HG03025 (cell line): Measurements from ENCODE around the gene PLCB4.

Source experiments
- ATAC-seq: cut with Tn5 transposase; IDR thresholded peaks from one replicate; pipeline ENCODE4 v1.9.1; 2021; ENCODE audit warnings: mild to moderate bottlenecking, moderate library complexity; ENCODE audit not compliant: unreplicated experiment, low FRiP score

PLCB4 gene

GRCh38 chr20:9344083-9344920 is 275.4 kb downstream of the PLCB4 start:
- no peak for ATAC-seq

- ATAC-seq: no peak
These were observed 279.4 kb downstream of the PLCB4 start for GRCh38 chr20:9348316-9348715.

GRCh38 chr20:9348747-9349146 is 279.9 kb downstream of the PLCB4 start:
- ATAC-seq: no peak

DNA sequence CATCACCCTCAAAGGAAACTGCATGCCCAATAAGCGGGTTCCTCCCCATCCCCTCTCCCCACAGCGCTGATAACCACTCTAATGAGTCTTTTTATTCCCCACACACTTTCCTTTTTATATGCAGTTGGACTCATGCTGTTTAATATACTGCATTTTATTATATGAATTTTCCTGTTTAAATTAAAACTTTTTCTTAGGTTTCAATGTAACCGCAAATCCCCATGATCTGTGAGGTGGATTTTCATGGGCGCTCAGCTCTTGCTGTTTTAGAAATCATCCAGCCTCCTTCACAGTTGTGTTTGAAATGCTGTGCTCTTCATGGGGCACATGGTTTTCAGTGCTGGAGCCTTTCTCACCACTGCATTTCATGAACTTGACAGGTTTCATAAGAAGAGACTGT is 280.4 kb downstream of the PLCB4 start:
- ATAC-seq: no peak

DNA sequence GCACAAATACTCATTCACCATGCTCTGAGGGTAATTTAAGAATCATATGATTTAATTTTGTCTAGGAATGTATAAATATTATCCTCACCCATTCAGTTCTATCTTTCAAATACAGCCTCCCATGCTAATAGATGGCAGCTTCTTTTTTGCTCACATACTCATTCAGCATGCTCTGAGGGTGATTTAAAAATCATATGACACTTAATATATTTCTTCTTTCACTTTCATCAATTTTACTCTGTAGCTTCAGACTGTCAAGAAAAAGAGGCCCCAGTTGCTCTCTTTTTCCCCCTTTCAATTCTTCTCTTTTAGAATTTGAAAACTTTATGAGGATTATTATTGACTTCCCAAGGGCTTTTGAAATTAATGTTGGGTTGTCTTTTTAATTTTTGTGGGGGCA is 283.9 kb downstream of the PLCB4 start:
- ATAC-seq: no peak

DNA sequence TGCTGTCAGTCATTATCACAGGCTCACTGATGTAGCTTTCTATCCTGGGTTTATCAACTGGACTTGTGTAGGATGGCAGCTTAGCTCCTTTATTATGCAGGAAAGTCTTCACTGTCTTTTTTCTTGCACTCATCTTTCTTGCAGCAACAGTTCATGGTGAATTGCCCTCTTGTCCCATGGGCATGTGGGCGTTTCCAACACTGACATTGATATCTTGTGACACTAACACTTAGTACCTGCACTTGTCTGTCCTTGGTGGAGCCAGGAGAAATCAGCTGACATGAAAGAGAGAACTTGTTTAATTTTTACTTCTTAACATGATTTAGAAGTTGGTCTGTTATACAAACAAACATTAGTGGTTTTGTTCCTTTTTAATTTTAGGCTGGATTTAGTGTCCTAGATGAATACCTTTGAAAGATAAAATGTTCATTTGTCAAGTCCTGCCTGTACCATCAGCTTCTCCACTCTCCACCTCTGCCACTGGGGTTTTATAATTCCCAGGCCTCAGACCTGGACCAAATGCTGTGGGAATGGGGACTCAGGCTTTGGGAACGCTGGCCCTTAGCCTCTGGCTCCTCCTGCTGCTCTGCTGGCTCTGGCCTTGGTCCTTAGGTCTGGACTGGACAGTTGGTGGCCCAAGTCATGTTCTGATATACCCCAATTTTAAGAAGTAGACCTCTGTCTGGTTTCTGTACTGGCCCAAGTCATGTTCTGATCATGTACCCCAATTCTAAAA is 284.5 kb downstream of the PLCB4 start:
- ATAC-seq: no peak

- no peak for ATAC-seq
These were observed 285.0 kb downstream of the PLCB4 start for GRCh38 chr20:9353916-9354276.

GRCh38 chr20:9354579-9354978 is 285.7 kb downstream of the PLCB4 start:
- no peak for ATAC-seq

- ATAC-seq: no peak
These were observed 289.1 kb downstream of the PLCB4 start for GRCh38 chr20:9358001-9358400.

GRCh38 chr20:9359561-9360308 is 290.8 kb downstream of the PLCB4 start:
- ATAC-seq: no peak

DNA sequence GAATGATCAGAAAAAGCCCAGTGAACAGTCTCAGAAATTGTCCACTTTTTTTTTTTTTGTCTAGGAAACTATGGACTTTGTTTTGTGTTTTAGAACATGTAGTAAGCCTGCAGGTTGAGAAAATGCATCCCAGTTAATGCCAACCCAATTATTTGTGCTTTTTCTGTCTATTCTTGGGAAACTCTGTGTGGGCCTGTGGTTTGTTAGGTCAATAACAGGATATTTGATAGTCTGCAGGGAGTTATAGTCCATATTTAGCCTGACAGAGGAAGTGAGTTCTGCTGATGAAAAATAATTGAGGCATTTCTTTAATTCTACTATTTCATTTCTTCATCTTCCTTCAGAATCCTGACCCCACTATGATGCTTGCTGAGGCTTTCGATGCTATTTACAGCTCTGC is 291.5 kb downstream of the PLCB4 start:
- no peak for ATAC-seq

- ATAC-seq: no peak
These were observed 294.8 kb downstream of the PLCB4 start for GRCh38 chr20:9363673-9364072.

DNA sequence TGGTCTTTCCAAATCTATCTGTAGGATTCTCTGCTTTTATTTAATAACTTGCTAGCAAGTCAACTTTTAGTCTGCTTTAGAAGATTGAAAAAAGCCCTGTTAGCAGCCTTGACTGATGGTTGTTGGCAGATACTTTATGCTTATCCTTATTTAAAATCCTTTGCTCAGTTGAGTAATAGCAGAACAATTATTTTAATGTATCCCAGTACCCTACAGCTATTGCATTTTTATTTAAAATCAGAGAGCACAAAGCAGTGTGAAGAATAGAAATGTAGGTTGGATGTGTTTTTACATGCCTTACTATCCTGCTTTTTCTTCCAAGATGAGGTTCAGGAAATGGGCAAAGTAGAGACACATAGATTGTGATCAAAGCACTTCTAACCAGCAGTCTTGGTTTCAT is 298.4 kb downstream of the PLCB4 start:
- ATAC-seq: no peak

GRCh38 chr20:9367746-9368145 is 298.9 kb downstream of the PLCB4 start:
- no peak for ATAC-seq

- no peak for ATAC-seq
These were observed 300.0 kb downstream of the PLCB4 start for GRCh38 chr20:9368893-9369292.

- ATAC-seq: no peak
These were observed 300.7 kb downstream of the PLCB4 start for GRCh38 chr20:9369557-9369956.

GRCh38 chr20:9374072-9374471 is 305.2 kb downstream of the PLCB4 start:
- no peak for ATAC-seq

- ATAC-seq: no peak
These were observed 305.6 kb downstream of the PLCB4 start for GRCh38 chr20:9374480-9374879.

DNA sequence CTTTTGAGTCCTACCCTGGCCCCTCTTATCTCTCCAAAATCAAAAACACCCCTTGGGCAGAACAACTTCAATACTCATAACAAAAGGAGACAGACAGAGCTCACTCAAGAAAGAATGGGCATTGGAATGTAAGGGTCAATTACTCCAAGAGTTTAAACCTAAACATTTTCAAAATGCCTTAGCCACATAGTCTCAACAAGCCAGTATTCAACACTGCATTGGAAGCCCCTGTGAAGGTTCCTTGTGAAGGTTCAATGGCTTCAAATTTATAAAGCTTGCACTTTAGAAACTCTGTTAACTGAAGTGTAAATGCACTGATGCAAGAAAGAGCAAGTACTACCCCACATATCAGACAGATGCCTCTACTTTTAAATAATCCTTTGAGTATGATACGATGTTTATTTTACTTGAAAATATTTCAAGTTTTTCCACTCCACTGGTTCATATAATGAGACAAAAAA is 306.4 kb downstream of the PLCB4 start:
- no peak for ATAC-seq

DNA sequence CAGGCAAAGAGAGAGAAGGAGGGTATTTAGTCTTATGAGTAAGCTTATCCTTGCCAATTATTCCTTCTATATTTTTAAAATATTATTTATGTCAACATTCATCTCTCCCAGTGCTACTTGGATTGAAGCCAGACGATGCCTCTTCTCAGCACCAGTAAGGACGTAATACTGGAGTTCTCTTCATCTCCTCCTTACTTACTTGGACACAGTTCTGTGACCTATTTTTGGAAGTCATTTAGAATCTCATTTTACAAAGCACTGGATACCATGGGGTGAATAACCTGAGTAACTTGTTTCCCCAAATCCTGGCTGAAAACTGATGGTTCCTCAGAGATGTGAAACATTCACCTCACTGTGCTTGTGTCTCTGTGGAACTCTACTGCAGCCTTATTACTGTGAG is 308.1 kb downstream of the PLCB4 start:
- no peak for ATAC-seq
